ENCODE measurements around the gene TBCD.
"Not testable (repeated sequence)": the region's sequence is repeated elsewhere in the genome, so short reads cannot be mapped to it uniquely, and the experiment has no call there.

The TBCD gene

GRCh38 chr17:82959990-82960418 is 208.1 kb downstream of the TBCD start:
- Histone ChIP-seq H3K9ac (ENCODE audit: low read depth, low read length) (no peak overlapping the region), H3K36me3 (ENCODE audit: control insufficient read depth, insufficient read depth, low read length) (peaks cover 3% of the 10 kb centered on the region; the same call in 1 of the 2 replicates), H3K9me3 (ENCODE audit: control insufficient read depth, insufficient read depth, low read length) (no peaks in the 10 kb centered on the region; the same call in 1 of the 2 replicates), H3K4me1 (ENCODE audit: control insufficient read depth, insufficient read depth, low read length) (no peaks in the 10 kb centered on the region; the same call in 1 of the 2 replicates), H3K27ac (ENCODE audit: low read depth, low read length) (no peak overlapping the region), H3K4me3 (ENCODE audit: low read depth, low read length) (no peak overlapping the region), H3K27me3 (ENCODE audit: control insufficient read depth, insufficient read depth, low read length) (no peaks in the 10 kb centered on the region)

- no peak overlapping the region for H3K9ac ChIP-seq (ENCODE audit: low read depth, low read length)
- no peaks in the 10 kb centered on the region for H3K27me3 ChIP-seq (ENCODE audit: control insufficient read depth, insufficient read depth, low read length)
- peaks cover 3% of the 10 kb centered on the region; the same call in 1 of the 2 replicates for H3K36me3 ChIP-seq (ENCODE audit: control insufficient read depth, insufficient read depth, low read length)
- no peaks in the 10 kb centered on the region for H3K9me3 ChIP-seq (ENCODE audit: control insufficient read depth, insufficient read depth, low read length)
- no peak overlapping the region for H3K4me3 ChIP-seq (ENCODE audit: low read depth, low read length)
- H3K4me1 ChIP-seq (ENCODE audit: control insufficient read depth, insufficient read depth, low read length): no peaks in the 10 kb centered on the region; the same call in 1 of the 2 replicates
- H3K27ac ChIP-seq (ENCODE audit: low read depth, low read length): no peak overlapping the region
Observed at GRCh38 chr17:82960419-82961271, 208.8 kb downstream of the TBCD start.

- Histone ChIP-seq H3K9ac (ENCODE audit: low read depth, low read length) (no peak overlapping the region), H3K4me1 (ENCODE audit: control insufficient read depth, insufficient read depth, low read length) (no peaks in the 10 kb centered on the region; the same call in 1 of the 2 replicates), H3K27me3 (ENCODE audit: control insufficient read depth, insufficient read depth, low read length) (no peaks in the 10 kb centered on the region), H3K4me3 (ENCODE audit: low read depth, low read length) (no peak overlapping the region), H3K9me3 (ENCODE audit: control insufficient read depth, insufficient read depth, low read length) (no peaks in the 10 kb centered on the region), H3K27ac (ENCODE audit: low read depth, low read length) (no peak overlapping the region), H3K36me3 (ENCODE audit: control insufficient read depth, insufficient read depth, low read length) (peaks cover 3% of the 10 kb centered on the region; the same call in 1 of the 2 replicates)
Observed at GRCh38 chr17:82961366-82962162, 209.7 kb downstream of the TBCD start.

- Histone ChIP-seq H3K27me3 (ENCODE audit: control insufficient read depth, insufficient read depth, low read length) (no peaks in the 10 kb centered on the region), H3K9me3 (ENCODE audit: control insufficient read depth, insufficient read depth, low read length) (no peaks in the 10 kb centered on the region), H3K36me3 (ENCODE audit: control insufficient read depth, insufficient read depth, low read length) (peaks cover 3% of the 10 kb centered on the region; the same call in 1 of the 2 replicates), H3K4me1 (ENCODE audit: control insufficient read depth, insufficient read depth, low read length) (no peaks in the 10 kb centered on the region; the same call in 1 of the 2 replicates), H3K9ac (ENCODE audit: low read depth, low read length) (no peak overlapping the region), H3K4me3 (ENCODE audit: low read depth, low read length) (no peak overlapping the region), H3K27ac (ENCODE audit: low read depth, low read length) (no peak overlapping the region)
Observed at GRCh38 chr17:82962163-82962720, 210.4 kb downstream of the TBCD start.

GRCh38 chr17:82963104-82963950 is 211.5 kb downstream of the TBCD start:
- Histone ChIP-seq H3K9ac (ENCODE audit: low read depth, low read length) (no peak overlapping the region), H3K4me3 (ENCODE audit: low read depth, low read length) (peak overlapping the region; percentile 53), H3K27ac (ENCODE audit: low read depth, low read length) (peak overlapping the region; percentile 32), H3K27me3 (ENCODE audit: control insufficient read depth, insufficient read depth, low read length) (no peaks in the 10 kb centered on the region), H3K4me1 (ENCODE audit: control insufficient read depth, insufficient read depth, low read length) (no peaks in the 10 kb centered on the region; the same call in 1 of the 2 replicates), H3K9me3 (ENCODE audit: control insufficient read depth, insufficient read depth, low read length) (no peaks in the 10 kb centered on the region), H3K36me3 (ENCODE audit: control insufficient read depth, insufficient read depth, low read length) (peaks cover 3% of the 10 kb centered on the region; the same call in 1 of the 2 replicates)

GRCh38 chr17:82964451-82964850 is 212.6 kb downstream of the TBCD start:
- not testable (repeated sequence) for H3K27me3 ChIP-seq (ENCODE audit: control insufficient read depth, insufficient read depth, low read length); H3K9me3 ChIP-seq (ENCODE audit: control insufficient read depth, insufficient read depth, low read length); H3K4me3 ChIP-seq (ENCODE audit: low read depth, low read length); H3K36me3 ChIP-seq (ENCODE audit: control insufficient read depth, insufficient read depth, low read length); H3K4me1 ChIP-seq (ENCODE audit: control insufficient read depth, insufficient read depth, low read length); H3K27ac ChIP-seq (ENCODE audit: low read depth, low read length); H3K9ac ChIP-seq (ENCODE audit: low read depth, low read length)

- no peak overlapping the region for H3K27ac ChIP-seq (ENCODE audit: low read depth, low read length)
- H3K27me3 ChIP-seq (ENCODE audit: control insufficient read depth, insufficient read depth, low read length): no peaks in the 10 kb centered on the region
- no peaks in the 10 kb centered on the region for H3K9me3 ChIP-seq (ENCODE audit: control insufficient read depth, insufficient read depth, low read length)
Observed at GRCh38 chr17:82964851-82965341, 213.0 kb downstream of the TBCD start.

GRCh38 chr17:82965371-82965770 is 213.5 kb downstream of the TBCD start:
- H3K27ac ChIP-seq (ENCODE audit: low read depth, low read length): no peak overlapping the region
- H3K27me3 ChIP-seq (ENCODE audit: control insufficient read depth, insufficient read depth, low read length): no peaks in the 10 kb centered on the region
- H3K9me3 ChIP-seq (ENCODE audit: control insufficient read depth, insufficient read depth, low read length): no peaks in the 10 kb centered on the region
- H3K4me3 ChIP-seq (ENCODE audit: low read depth, low read length): no peak overlapping the region
- H3K4me1 ChIP-seq (ENCODE audit: control insufficient read depth, insufficient read depth, low read length): no peaks in the 10 kb centered on the region; the same call in 1 of the 2 replicates
- no peaks in the 10 kb centered on the region for H3K36me3 ChIP-seq (ENCODE audit: control insufficient read depth, insufficient read depth, low read length)
- no peak overlapping the region for H3K9ac ChIP-seq (ENCODE audit: low read depth, low read length)

More at GRCh38 chr17:82964851-82965341, 213.0 kb downstream of the TBCD start:
- Histone ChIP-seq H3K9ac (ENCODE audit: low read depth, low read length) (no peak overlapping the region), H3K36me3 (ENCODE audit: control insufficient read depth, insufficient read depth, low read length) (no peaks in the 10 kb centered on the region), H3K4me3 (ENCODE audit: low read depth, low read length) (no peak overlapping the region), H3K4me1 (ENCODE audit: control insufficient read depth, insufficient read depth, low read length) (no peaks in the 10 kb centered on the region; the same call in 1 of the 2 replicates)

GRCh38 chr17:82966415-82966814 is 214.6 kb downstream of the TBCD start:
- peaks cover 8% of the 10 kb centered on the region for H3K9me3 ChIP-seq (ENCODE audit: control insufficient read depth, insufficient read depth, low read length)
- H3K4me3 ChIP-seq (ENCODE audit: low read depth, low read length): no peak overlapping the region
- no peaks in the 10 kb centered on the region for H3K36me3 ChIP-seq (ENCODE audit: control insufficient read depth, insufficient read depth, low read length)
- no peak overlapping the region for H3K27ac ChIP-seq (ENCODE audit: low read depth, low read length)
- H3K27me3 ChIP-seq (ENCODE audit: control insufficient read depth, insufficient read depth, low read length): no peaks in the 10 kb centered on the region
- H3K4me1 ChIP-seq (ENCODE audit: control insufficient read depth, insufficient read depth, low read length): no peaks in the 10 kb centered on the region; the same call in 1 of the 2 replicates
- H3K9ac ChIP-seq (ENCODE audit: low read depth, low read length): no peak overlapping the region
